ENCODE results near the gene RNU1-1.
"Not testable (repeated sequence)": the region's sequence is repeated elsewhere in the genome, so short reads cannot be mapped to it uniquely, and the experiment has no call there.

GRCh38 chr1:16511926-16512325 lies 2.2 kb downstream of the RNU1-1 start:
- TF ChIP-seq CTCF, POLR2A (IDR thresholded peaks at IDR 0.05): not testable (repeated sequence)

Data from esophagus squamous epithelium (tissue), 4 donors.